ENCODE measurements around the gene GPRIN2. TPM values are rescaled to one million over a fixed set of nuclear protein-coding genes. Genes with fewer than 3 reads are reported as not detected.

The GPRIN2 gene
- total RNA-seq, 6 donors from 2014 or later: 39.8 to 91.0 (median 63.2) TPM

GRCh38 chr10:46520941-46521340 is 35.5 kb downstream of the GPRIN2 start:
- Histone ChIP-seq H3K4me1 (peaks cover 4 to 15% (median 14%) of the 10 kb centered on the region in 4 donors), H3K4me3 (no peak overlapping the region), H3K27me3 (no peaks in the 10 kb centered on the region), H3K27ac (no peak overlapping the region), H3K36me3 (no peaks in the 10 kb centered on the region), H3K9me3 (no peaks in the 10 kb centered on the region)
- 68% methylated on average over 5 of the region's 5 CpGs for WGBS, 2 donors
- DNase-seq (peak; percentile 17 to 43), ATAC-seq (ENCODE audit: low FRiP score in 2 of 2) (no peak)
- TF ChIP-seq CTCF (IDR thresholded peaks at IDR 0.05) (no peak), POLR2AphosphoS5 (IDR thresholded peaks at IDR 0.05) (no peak), EP300 (IDR thresholded peaks at IDR 0.05) (no peak), POLR2A (IDR thresholded peaks at IDR 0.05) (no peak)

- DNase-seq: peak; percentile 20 to 30
- no peak for ATAC-seq (ENCODE audit: low FRiP score in 2 of 2)
- H3K4me3 ChIP-seq: no peak overlapping the region
- H3K27me3 ChIP-seq: no peaks in the 10 kb centered on the region
- 81 to 91% methylated on average over 5 of the region's 5 CpGs for WGBS, 2 donors
- TF ChIP-seq POLR2A (IDR thresholded peaks at IDR 0.05): no peak
- no peak for TF ChIP-seq POLR2AphosphoS5 (IDR thresholded peaks at IDR 0.05)
- TF ChIP-seq EP300 (IDR thresholded peaks at IDR 0.05): no peak
- no peak for TF ChIP-seq CTCF (IDR thresholded peaks at IDR 0.05)
- no peaks in the 10 kb centered on the region for H3K9me3 ChIP-seq
- H3K36me3 ChIP-seq: no peaks in the 10 kb centered on the region
- no peak overlapping the region for H3K27ac ChIP-seq
- peaks cover 4 to 15% (median 14%) of the 10 kb centered on the region in 4 donors for H3K4me1 ChIP-seq
These were observed 36.1 kb downstream of the GPRIN2 start for GRCh38 chr10:46520381-46520780.

GRCh38 chr10:46518028-46518725 is 38.3 kb downstream of the GPRIN2 start:
- ATAC-seq (ENCODE audit: low FRiP score in 2 of 2): no peak
- Histone ChIP-seq H3K4me3 (no peak overlapping the region), H3K9me3 (no peaks in the 10 kb centered on the region), H3K36me3 (no peaks in the 10 kb centered on the region), H3K27me3 (no peaks in the 10 kb centered on the region), H3K27ac (no peak overlapping the region), H3K4me1 (peaks cover 0 to 2% (median under 1%) of the 10 kb centered on the region in 4 donors)
- WGBS, 2 donors: 93 to 97% methylated on average over 6 of the region's 6 CpGs
- no peak for TF ChIP-seq EP300 (IDR thresholded peaks at IDR 0.05)
- TF ChIP-seq CTCF (IDR thresholded peaks at IDR 0.05): no peak
- TF ChIP-seq POLR2A (IDR thresholded peaks at IDR 0.05): no peak
- peak in 1 of 2 donors; percentile 17 for DNase-seq

- WGBS, 2 donors: 91 to 94% methylated on average over 5 of the region's 5 CpGs
- H3K36me3 ChIP-seq: no peaks in the 10 kb centered on the region
- no peaks in the 10 kb centered on the region for H3K4me1 ChIP-seq
- no peak overlapping the region for H3K4me3 ChIP-seq
- no peaks in the 10 kb centered on the region for H3K9me3 ChIP-seq
- no peaks in the 10 kb centered on the region for H3K27me3 ChIP-seq
- peak in 1 of 2 donors; percentile 49 for DNase-seq
- ATAC-seq (ENCODE audit: low FRiP score in 2 of 2): no peak
- TF ChIP-seq CTCF (IDR thresholded peaks at IDR 0.05): no peak
- no peak for TF ChIP-seq POLR2AphosphoS5 (IDR thresholded peaks at IDR 0.05)
- TF ChIP-seq POLR2A (IDR thresholded peaks at IDR 0.05): no peak
- TF ChIP-seq EP300 (IDR thresholded peaks at IDR 0.05): no peak
- no peak overlapping the region for H3K27ac ChIP-seq
These were observed 38.9 kb downstream of the GPRIN2 start for GRCh38 chr10:46517541-46517940.
